ENCODE measurements around the gene MTSS2. TPM values are rescaled to one million over a fixed set of nuclear protein-coding genes. Genes with fewer than 3 reads are reported as not detected.

Gene MTSS2
- total RNA-seq, 1 donor from 2014 or later = 113 TPM

DNA sequence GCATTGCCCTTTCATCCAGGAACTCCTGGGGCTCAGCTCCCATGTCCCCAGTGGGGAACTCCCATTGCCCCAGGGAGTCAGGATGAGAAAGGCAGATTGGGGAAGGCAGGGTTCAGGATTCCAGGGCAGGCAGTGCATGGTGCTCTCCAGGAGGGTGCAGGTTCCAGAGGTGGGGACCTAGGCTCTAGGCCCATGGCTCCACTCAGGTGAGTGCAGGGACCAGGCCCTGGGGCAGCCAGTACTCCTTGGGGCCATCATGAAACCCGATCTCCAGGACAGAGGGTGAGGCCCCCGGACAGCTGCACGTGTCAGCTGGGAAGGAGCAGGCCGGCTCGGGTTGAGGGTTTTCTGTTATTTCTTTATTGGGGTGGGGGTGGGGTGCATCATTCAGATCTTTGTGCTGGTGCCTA is 1.3 kb upstream of the MTSS2 start:
- DNase-seq (ENCODE audit: low spot score) = no peak

DNA sequence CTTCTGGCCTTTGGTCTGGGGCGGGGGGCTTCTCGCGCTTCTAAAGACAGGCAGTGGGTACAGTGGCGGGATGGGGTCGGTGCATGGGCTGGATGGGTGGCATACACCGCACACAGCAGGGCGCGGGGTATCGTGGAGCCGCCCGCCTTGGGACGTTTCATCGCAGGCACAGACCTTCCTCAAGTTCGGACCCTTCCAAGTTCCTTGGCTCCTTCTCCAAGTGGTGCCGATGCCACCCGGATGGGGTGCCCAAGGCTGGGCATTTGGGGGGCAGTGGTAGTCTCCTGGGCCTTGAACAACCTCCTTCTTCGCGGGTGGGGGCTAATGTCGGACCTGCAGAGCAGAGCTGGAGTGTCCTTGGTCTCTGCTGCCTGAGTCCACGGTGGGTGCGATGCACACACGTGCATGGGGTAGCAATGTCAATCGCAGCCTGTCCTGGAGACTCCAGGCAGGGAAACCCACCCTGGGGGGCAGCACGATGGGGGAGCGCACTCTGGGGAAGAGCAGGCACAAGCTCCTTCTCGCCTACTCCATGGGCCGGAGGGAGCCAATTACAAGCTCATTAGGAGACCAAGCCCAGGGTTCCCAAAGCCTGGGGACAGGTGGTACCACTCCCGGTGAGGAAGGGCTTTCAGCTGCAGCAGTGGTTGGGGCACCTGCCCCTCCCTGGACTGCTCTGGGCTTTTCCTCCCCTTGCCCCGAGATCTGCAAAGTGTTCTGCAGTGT is 686 bp upstream of the MTSS2 start:
- no peak for DNase-seq (ENCODE audit: low spot score)

DNA sequence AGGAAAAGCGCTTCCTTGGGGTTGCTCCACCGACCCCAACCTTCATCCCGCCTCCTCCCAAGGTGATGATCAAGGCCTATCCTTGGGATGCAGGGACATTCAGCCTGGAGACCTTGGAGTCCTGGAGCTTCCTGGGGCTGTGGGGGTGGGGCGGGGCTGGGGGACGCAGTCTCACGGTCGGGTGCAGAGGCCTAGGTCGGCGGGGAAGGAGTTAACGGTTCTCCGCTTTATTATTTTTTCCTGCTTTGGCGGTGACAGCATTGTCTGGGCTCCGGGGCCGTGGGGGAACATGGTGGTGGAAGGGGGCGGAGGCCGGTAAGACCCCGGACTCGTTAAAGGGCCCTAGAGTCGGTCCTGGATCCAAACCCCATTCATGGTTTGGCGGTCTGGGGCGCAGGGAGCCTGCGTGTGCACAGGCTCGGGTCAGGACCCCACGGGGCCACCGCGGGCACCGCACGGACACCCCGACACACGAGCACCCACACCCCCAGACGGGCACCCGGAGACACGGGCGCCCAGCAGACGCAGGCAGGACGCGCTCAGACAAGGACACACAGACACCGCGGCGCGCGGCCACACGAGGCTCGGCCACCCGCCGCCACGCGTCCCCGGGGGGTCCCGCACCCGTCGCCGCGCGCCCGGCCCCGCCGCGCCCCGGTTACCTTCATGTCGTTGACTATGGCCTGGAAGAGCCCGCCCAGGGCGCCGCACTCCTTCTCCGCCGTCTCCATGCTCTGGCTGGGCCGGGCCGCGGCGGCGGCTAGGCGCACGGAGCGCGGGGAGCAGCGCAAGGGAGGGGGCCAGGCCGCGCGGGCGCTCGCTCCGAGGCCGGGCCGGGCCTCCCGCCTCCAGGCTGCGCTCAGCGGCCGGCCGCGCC is 554 bp downstream of the MTSS2 start:
- DNase-seq (ENCODE audit: low spot score) = no peak

DNA sequence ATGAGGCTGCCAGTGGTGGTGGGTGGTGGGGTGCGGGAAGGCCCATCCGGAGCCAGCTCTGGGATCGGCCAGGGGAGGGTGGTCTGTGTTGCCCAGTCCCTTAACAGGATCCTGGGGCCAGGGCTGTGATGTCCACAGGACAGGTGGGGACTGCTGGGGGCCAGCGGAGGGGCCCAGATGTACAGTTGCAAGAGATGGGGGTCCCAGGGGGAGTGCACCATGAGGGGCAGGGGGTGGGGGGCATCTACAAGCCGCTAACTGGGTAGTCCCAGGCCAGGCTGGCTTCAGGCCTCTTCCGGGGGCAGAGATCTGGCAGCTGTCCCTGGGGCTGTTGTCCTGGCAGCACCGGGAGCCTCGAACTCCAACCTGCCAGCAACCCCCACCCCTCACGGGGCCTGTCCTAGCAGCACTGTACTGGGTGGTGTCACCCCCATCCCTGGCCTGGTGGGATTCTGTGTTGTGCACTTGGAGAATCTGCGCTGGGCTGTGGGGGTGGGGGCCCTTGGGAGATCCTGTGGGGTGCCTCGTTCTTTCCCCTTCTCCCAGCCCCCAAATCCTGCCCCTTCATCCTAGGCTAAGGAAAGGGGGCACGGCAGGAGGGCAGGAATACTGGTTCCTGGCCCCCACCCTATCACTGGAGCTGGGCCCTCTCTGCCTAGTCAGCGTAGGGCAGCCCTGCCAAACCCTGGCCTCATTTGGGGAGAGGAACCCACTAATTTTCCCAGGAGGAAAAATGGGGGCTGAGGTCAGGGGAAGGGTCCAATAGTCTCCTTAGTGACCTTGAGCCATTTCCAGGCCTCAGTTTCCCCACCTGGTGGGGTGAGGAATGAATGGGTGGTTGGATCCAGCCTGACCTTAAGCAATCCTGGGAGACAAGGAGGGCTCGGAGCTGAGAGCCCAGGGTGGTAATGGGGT is 1.4 kb downstream of the MTSS2 start:
- DNase-seq (ENCODE audit: low spot score) = no peak

DNA sequence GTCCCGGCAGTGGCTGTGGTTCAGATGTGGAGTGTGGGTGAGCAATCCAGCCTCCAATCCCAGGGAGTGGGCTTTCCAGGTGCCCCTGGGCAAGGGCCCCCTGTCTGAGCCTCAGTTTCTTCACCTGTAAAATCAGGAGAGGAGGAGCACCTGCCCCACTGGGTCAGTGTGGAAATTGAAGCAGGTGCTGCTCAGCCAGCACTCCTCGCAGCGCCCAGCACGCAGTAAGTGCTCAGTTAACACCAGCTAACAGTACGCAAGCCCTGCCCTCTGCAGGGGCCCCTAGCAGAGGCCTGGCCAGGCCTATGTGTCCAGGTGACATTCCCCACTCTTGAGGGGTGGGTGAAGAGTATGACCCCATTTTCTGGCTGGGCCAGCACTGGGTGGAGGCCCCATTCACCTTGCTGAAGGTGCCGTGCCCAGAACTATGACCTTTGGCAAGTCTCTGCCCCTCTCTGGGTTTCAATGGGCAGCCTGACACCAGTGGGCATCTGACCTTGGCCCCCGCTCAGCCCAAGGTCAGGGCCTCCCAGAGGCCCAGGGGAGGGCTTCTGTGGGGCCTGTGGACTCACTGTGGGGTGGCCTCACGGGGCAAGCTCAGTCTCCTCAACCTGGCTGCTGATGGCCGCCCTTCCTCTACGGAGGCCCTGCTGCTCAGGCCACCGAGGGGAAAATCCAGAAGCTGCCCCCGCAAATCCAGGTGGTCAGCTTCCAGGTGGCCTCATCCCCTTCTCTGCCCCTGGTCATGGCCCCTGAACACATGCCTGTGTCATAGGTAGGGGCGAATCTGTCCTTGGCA is 2.5 kb downstream of the MTSS2 start:
- no peak for DNase-seq (ENCODE audit: low spot score)

DNA sequence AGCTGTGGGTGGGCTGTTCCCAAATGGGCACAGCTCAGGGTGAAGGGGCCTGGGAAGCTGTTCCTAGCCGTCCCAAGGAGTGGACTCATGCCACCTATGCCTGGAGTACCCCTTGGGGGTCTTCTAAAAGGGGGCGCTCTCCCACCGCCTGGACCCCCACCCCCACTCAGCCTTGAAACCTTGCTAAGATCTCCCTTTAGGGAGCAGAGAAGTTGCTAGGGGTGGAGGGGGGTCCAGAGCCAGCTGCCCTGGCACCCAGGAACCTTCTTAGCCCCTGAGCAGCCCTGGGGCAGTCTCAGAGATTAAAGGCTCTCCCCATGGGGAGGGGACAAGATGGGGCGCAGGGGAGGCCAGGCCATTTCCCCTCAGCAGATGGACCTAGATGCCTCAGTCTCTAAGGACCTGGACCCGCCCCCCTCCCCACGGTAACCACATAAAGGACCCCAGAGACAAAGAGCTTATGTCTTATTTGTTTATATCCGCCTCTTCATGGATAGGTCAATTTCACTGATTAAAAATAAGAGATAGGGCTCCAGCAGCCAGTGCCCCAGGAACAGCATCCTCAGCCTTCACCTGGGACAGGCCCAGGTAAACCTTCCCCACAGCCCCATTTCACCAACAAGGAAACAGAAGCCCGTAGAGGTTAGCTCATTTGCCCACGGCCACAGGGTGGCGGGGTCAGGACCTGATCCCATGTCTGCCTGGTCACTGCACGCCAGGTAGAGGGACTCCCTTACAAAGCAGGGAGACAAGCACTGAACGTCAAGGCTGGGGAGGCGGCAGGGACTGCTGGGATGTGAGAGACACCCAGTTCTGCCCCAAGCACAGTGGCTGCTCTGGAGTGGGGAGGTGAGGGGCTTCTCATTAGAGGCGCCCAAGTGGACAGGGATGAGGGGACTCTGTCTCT is 3.4 kb downstream of the MTSS2 start:
- DNase-seq (ENCODE audit: low spot score) = no peak

DNA sequence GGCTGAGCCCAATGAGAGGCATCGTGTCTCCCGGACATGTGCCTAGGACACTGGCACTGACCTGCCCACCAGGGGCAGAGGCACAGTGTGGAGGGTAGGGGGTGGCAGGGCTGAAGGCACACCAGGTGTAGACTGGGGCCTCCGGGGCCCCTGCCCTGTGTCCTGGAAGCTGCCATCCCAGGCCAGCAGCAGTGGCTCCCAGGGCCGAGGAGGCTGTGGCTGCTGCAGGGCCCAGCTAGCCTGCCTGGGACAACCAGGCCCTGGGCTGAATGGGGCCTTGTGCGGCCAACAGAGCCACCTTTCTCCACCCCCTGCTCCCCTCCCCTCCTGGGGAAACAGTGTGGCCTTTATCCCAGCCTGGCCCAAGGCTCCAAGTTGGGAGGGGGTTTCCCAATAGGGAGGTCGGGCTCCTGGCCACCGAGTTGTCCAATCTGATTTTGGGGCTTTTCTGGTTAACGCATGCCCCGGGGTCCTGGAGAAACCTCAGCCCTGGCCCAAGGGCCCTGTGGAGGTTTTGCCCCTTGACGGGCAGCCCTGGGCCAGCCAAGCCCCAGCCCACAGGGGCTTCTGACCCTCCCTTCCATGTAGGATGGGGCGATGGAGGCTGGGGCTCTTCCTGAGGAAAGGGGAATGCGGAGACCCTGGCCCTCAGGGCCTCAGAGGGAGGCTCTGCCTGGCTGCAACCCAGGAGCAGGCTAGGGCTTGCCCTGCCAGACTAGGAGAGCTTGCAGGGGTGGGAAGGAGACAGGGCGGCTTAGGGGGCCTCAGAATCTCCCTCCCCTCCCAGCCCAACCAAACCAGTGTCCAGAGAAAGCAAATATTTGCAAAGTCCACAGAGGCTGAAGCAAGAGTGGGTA is 4.2 kb downstream of the MTSS2 start:
- no peak for DNase-seq (ENCODE audit: low spot score)

DNA sequence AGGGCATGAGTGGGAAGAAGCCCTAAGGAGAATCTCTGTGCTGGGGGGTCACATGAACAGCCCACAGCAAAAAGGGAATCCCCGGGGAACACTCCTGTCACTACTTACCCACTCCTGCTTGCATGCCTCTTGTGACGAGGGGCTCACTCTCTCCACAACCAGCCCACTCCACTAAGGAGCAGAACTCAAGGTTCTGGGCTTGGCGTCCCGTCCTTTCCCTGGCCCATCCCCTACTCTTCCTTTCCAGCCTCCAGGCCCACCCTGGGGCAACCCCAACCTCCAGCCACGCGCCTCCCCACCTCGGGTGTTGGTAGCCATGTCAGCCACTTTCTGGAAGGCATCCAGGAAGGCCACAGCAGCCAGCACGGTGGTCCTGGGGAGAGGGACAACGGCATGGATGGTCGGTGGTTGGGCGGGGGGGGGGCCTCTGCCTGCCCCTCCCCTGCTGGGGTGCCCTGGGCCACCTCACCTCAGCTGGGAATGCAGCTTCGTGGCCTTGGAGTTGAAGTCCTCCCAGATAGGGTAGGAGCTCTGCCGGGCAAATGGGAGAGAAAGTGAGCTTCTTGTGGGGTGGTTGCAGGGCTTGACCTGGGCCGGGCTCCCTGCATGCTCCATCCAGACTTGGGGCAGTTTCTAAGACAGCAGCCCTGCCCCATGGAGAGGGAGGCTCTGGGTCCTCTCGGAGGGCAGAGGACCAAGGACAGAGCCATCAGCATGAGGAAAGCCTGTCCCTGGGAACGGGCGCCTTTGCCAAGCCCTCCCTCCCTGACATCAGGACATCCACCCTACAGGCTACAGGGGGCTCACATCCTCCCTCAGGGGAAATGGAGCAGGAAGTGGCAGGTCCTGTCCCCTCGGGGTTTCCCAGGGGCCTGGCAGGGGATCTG is 5.1 kb downstream of the MTSS2 start:
- DNase-seq (ENCODE audit: low spot score) = no peak

DNA sequence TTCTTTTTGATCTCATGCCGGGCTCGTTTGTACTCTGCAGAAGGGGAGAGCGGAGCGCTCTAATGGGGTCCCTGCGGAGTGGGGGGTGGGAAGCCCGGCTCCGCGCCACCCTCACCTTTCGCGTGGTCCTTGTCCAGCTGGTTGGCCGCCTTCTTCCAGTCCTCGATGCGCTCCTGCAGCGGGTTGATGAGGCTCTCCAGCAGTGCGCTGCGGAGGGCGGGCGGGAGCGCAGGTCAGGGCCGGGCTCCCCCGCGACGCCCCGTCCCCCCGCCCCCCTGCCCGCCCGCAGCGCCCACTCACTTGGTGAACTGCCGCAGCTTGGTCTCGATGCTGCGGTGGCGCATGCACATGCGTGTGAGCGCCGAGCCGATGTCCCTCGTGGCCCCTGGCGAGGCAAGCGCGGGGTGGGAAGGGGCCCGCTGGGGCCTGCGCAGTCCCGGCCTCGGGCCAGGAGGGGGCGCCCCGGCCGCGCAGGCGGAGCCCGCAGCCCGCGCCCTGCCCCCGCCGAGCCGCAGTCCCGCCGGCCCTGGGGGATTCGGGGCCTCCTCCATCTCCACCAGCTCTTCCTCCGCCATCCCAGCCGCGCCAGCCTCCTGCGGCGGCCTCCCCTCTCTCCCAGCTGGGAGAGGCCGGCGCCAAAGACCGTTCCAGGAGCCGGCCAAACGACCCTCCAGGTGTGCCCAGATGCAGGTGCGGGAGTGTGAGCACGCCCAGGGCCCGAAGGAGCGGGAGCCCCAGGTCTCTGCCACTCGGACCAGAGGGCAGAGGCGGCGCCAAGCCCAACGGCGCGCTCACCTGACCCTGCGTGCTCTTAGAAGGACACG is 6.0 kb downstream of the MTSS2 start:
- DNase-seq (ENCODE audit: low spot score) = no peak

DNA sequence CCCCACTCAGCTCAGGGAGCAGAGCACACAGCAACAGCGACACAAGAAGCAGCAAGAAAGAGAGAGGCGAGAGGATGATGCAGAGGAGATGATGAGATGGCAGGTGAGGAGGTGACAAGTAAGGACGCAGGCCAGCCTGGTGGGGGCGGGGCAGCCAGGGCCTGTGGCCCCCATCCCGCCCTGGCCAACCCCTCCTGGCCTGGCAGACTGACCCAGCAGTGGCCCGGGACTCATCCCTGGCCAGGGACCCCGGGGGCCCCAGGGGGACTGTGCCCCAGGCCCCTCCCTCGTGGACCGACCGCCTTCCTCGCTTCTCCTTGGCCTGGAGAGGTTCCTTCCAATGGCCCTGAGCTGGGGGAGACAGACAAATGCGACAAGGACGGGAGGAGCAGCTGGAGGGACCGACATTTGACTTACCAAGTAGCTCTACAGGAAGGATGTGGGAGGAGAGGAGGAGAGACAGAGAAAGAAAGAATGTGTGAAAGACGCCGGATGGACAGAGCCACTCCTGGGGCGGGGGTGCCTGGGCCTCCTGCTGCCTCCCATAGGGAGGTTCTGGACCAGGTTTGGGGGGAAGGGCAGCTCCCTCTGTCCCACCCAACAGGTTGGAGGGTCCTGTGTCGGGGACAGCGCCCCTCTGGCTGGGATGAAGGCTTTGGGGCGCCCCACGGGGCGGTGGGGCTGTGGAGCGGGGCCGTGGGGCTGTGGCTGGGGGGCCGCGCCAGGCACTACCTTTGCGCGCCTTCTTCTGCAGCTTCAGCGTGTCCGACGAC is 6.8 kb downstream of the MTSS2 start:
- no peak for DNase-seq (ENCODE audit: low spot score)

DNA sequence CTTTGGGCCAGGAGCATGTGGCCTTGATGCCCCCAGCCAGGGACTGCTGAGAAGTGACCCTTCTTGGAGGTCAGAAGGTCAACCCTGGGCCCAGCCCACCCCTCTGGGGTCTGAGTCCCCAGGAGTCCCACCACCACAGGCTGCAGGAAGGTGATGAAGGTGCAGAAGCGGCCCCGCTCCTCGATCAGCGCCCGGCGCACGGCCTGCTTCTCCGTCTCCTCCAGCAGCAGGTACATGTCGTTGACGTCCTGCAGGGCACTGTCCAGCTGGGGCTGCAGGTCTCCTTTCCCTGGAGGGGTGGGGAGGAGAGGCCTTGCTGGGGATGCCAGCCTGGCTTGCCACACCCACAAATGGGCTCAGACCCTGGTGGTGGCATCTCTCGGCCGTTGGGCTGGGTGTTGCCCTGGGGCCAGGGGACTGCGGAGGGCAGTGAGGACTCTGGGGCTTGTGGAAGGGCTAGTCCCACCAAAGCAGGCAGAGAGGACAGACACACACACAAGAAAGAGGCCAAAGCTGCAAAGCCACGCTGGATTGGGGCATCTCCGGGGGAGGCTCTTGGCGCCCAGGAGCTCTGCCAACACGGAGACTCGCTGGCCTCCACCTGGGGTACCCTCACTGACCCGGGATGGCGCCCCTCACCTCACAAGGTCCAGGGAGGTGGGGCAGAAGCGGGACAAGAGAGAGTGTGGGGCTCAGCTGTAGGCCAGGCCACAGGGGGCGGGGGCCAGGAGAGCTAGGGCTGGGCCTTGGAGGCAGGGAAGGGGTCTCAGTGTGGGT is 7.5 kb downstream of the MTSS2 start:
- no peak for DNase-seq (ENCODE audit: low spot score)

DNA sequence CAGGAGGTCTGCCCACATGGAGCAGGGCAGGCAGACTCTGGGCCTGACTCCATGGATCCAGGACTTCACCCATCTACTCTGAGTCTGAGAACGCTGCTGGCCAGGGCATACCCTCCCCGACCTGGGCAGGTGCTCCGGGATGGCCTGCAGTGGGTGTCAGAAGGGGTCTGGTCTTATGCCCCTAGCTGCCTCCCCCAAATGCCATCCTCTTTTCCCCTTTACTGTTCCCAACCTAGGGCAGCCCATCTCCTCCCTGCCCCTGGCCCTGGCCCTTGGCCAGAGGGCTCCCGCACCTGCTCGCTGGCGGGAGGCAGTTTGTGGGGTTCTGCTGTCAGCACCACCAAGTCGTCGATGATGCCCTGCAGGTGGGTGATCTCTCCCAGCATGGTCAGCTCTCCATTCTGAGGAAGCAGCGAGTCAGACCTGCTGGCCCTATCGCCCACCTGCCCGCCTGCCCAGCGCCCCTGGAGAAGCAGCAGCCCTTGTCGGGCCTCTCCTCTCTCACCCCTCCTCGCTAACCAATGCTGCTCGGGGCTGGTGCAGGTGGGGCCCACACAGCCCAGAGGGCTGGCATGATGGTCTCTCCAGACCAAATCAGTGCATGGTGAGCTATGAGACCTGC is 8.2 kb downstream of the MTSS2 start:
- DNase-seq (ENCODE audit: low spot score) = no peak

DNA sequence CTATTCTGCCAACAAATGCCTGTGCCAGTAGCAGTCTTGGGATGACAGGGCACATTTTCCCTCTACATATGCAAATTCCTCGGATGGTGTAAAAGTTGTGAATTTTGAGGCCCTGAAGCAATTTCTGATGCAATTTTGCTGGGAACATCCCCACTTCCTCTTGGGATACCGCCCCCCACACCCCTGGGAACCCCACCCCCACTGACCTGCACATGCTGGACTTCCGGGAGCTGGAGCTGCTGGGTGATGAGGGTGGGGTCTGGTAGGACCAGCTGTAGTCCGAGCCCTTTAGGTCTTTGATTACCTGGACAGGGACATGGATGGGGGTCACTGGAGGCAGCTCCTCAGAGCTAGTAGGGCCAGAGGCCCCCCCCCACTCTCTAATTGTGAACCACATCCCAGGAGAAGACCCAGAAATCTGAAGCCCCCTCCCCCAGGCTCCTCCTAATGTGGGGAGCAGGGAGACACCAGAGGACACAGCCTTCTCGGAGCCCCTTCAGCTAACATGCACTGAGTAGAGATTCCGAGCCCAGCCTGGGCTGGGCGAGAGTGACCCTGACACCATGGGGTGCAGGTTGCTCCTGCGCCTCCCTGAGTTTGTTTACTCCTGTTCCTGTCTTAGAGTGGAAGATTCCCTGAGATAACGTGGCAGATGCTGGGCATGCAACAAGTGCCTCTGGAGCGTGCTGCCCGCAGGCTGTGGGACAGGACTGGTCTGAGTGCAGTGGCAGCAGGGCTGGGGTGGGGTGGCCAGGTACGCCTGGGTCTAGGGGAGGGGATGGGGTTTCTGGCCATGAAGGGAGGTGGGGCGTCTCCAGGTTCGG is 9.0 kb downstream of the MTSS2 start:
- DNase-seq (ENCODE audit: low spot score) = no peak

DNA sequence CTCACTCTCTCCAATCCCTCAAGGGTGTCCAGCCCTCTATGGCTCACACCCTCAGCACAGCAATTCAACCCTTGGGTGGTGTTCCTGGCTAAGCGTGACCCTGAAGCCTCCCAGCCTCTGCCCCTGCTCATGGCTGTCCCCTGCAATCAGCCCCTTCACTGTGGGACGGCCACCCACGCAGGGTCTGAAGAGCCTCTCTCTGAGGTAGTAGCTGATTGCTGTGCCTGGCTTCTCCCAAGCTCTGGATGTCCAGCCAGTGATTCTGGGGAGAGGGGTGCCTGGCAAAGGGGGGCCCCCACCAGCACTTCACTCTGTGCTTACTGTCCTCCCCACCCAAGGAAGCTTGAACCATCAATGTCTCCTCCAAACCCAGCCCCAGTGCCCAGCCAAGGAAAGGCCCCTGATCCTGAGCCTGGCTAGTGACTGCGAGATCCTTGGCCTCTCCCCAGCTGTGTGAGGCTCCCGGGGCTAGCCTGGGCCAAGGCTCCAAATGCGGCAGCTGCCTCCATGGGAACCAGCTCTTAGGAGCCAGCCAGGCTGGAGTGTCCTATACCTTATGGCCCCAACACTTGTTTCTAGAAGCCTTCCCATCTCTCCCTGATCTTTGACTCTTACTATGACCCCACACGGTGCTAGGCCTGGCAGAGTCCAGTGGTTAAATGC is 9.9 kb downstream of the MTSS2 start:
- no peak for DNase-seq (ENCODE audit: low spot score)
